Loucy (cell line): ENCODE results near the gene ZBTB48.

Experiments
- H2AFZ ChIP-seq: fragments of 200-600 bp; sonication (generic); 2 replicates; pipeline ENCODE4 v1.6.0; 2016; ENCODE audit warnings: antibody characterized with exemption, mild to moderate bottlenecking, low read length, moderate library complexity
- H3F3A ChIP-seq: fragments of 200-600 bp; 2 replicates; pipeline ENCODE4 v1.6.0; 2016; ENCODE audit warnings: antibody characterized with exemption, low read depth, mild to moderate bottlenecking
- H3K27me3 ChIP-seq: fragments of 200-600 bp; sonication (generic); 2 replicates; pipeline ENCODE4 v1.6.1; 2014; ENCODE audit warnings: low read length, mild to moderate bottlenecking; ENCODE audit not compliant: insufficient read depth, poor library complexity, severe bottlenecking
- H3K36me3 ChIP-seq: fragments of 200-600 bp; sonication (generic); 2 replicates; pipeline ENCODE4 v1.6.1; 2016; ENCODE audit warnings: low read length; ENCODE audit not compliant: insufficient read depth
- H3K4me1 ChIP-seq: fragments of 200-600 bp; sonication (generic); 2 replicates; pipeline ENCODE4 v1.5.1; 2014; ENCODE audit warnings: low read length, mild to moderate bottlenecking; ENCODE audit not compliant: insufficient read depth, poor library complexity, severe bottlenecking
- H3K4me2 ChIP-seq: fragments of 200-600 bp; sonication (generic); 2 replicates; pipeline ENCODE4 v1.6.0; 2014; ENCODE audit warnings: antibody characterized with exemption, low read length, low read depth, mild to moderate bottlenecking; ENCODE audit not compliant: poor library complexity, severe bottlenecking
- H3K4me3 ChIP-seq: fragments of 200-600 bp; sonication (generic); 2 replicates; pipeline ENCODE4 v1.5.1; 2014; ENCODE audit warnings: low read length, mild to moderate bottlenecking, mixed read lengths; ENCODE audit not compliant: poor library complexity, severe bottlenecking
- H3K79me2 ChIP-seq: fragments of 200-600 bp; sonication (generic); 2 replicates; pipeline ENCODE4 v1.6.1; 2014; ENCODE audit warnings: low read length; ENCODE audit not compliant: insufficient read depth
- H3K9ac ChIP-seq: fragments of 200-600 bp; sonication (generic); 2 replicates; pipeline ENCODE4 v1.6.0; 2014; ENCODE audit warnings: mild to moderate bottlenecking, low read depth, low read length, moderate library complexity; ENCODE audit not compliant: poor library complexity, severe bottlenecking
- H3K9me2 ChIP-seq: fragments of 200-600 bp; sonication (generic); replicated peaks from 2 replicates; pipeline ENCODE4 v1.6.1; 2016; ENCODE audit warnings: low read depth, low read length, mixed read lengths
- H3K9me3 ChIP-seq: fragments of 200-600 bp; sonication (generic); 2 replicates; pipeline ENCODE4 v1.6.1; 2014; ENCODE audit warnings: mild to moderate bottlenecking, antibody characterized with exemption, low read length, low read depth; ENCODE audit not compliant: insufficient read depth
- H4K20me1 ChIP-seq: fragments of 200-600 bp; sonication (generic); 2 replicates; pipeline ENCODE4 v1.6.0; 2014; ENCODE audit warnings: antibody characterized with exemption, low read length, mild to moderate bottlenecking; ENCODE audit not compliant: insufficient read depth, poor library complexity, severe bottlenecking
- CTCF ChIP-seq: fragments of 200-600 bp; sonication (generic); conservative IDR thresholded peaks from 2 replicates; pipeline ENCODE4 v1.5.1; 2014; ENCODE audit warnings: mild to moderate bottlenecking, antibody characterized with exemption, low read length
- EZH2phosphoT487 ChIP-seq: fragments of 200-600 bp; IDR thresholded peaks from 2 replicates; pipeline ENCODE4 v1.6.1; 2018; ENCODE audit warnings: antibody characterized with exemption, mild to moderate bottlenecking, moderate library complexity, borderline replicate concordance

ZBTB48 gene

GRCh38 chr1:6637770-6638169, 58.0 kb downstream of the ZBTB48 start:
- no peak for TF ChIP-seq EZH2phosphoT487
- TF ChIP-seq CTCF: no peak
- Histone ChIP-seq H4K20me1 (no peaks in the 10 kb centered on the region), H3F3A (no peaks in the 10 kb centered on the region), H2AFZ (no peak overlapping the region), H3K9ac (no peak overlapping the region), H3K27me3 (no peaks in the 10 kb centered on the region), H3K9me3 (no peaks in the 10 kb centered on the region), H3K36me3 (peaks cover 68% of the 10 kb centered on the region; the same call in 1 of the 2 replicates), H3K4me2 (no peak overlapping the region), H3K79me2 (no peaks in the 10 kb centered on the region), H3K9me2 (no peaks in the 10 kb centered on the region), H3K4me3 (no peak overlapping the region), H3K4me1 (no peaks in the 10 kb centered on the region)

- no peak overlapping the region for H3K4me2 ChIP-seq
- H3K9me2 ChIP-seq: no peaks in the 10 kb centered on the region
- no peaks in the 10 kb centered on the region for H4K20me1 ChIP-seq
- H3K9ac ChIP-seq: no peak overlapping the region
- no peak overlapping the region for H2AFZ ChIP-seq
- H3K9me3 ChIP-seq: no peaks in the 10 kb centered on the region
- no peaks in the 10 kb centered on the region for H3K27me3 ChIP-seq
- no peaks in the 10 kb centered on the region for H3K79me2 ChIP-seq
- no peaks in the 10 kb centered on the region for H3K4me1 ChIP-seq
- TF ChIP-seq CTCF (no peak), EZH2phosphoT487 (no peak)
- H3F3A ChIP-seq: no peaks in the 10 kb centered on the region
- H3K36me3 ChIP-seq: peaks cover 64% of the 10 kb centered on the region; the same call in 1 of the 2 replicates
- H3K4me3 ChIP-seq: no peak overlapping the region
Observed at GRCh38 chr1:6638226-6638625, 58.4 kb downstream of the ZBTB48 start.
